ENCODE results near the gene IPPK.

IPPK gene, protein sequence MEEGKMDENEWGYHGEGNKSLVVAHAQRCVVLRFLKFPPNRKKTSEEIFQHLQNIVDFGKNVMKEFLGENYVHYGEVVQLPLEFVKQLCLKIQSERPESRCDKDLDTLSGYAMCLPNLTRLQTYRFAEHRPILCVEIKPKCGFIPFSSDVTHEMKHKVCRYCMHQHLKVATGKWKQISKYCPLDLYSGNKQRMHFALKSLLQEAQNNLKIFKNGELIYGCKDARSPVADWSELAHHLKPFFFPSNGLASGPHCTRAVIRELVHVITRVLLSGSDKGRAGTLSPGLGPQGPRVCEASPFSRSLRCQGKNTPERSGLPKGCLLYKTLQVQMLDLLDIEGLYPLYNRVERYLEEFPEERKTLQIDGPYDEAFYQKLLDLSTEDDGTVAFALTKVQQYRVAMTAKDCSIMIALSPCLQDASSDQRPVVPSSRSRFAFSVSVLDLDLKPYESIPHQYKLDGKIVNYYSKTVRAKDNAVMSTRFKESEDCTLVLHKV
- total RNA-seq: 10.8 to 18.0 (median 13.5) reads per million in 4 donors

- DNase-seq: peak; percentile 95 to 99 (median 98)
Observed at GRCh38 chr9:92669890-92670708, at the start of gene IPPK. IPPK (minus strand) TSS chr9:92670131; CDS start chr9:92669988, 143 bp downstream.

- no peak for DNase-seq
Observed at GRCh38 chr9:92719028-92719647, 49.2 kb upstream of the IPPK start.

- DNase-seq: no peak
Observed at GRCh38 chr9:92718086-92719001, 48.4 kb upstream of the IPPK start.

GRCh38 chr9:92717201-92718085, 47.5 kb upstream of the IPPK start:
- no peak for DNase-seq

GRCh38 chr9:92716557-92716956, 46.6 kb upstream of the IPPK start:
- DNase-seq: peak; percentile 50 to 81 (median 59)

GRCh38 chr9:92715488-92716231, 45.7 kb upstream of the IPPK start:
- DNase-seq: no peak

GRCh38 chr9:92714787-92715487, 45.0 kb upstream of the IPPK start:
- no peak for DNase-seq

GRCh38 chr9:92714016-92714415, 44.1 kb upstream of the IPPK start:
- DNase-seq: no peak

GRCh38 chr9:92713528-92713927, 43.6 kb upstream of the IPPK start:
- no peak for DNase-seq

GRCh38 chr9:92712767-92713166, 42.8 kb upstream of the IPPK start:
- DNase-seq: no peak

DNA sequence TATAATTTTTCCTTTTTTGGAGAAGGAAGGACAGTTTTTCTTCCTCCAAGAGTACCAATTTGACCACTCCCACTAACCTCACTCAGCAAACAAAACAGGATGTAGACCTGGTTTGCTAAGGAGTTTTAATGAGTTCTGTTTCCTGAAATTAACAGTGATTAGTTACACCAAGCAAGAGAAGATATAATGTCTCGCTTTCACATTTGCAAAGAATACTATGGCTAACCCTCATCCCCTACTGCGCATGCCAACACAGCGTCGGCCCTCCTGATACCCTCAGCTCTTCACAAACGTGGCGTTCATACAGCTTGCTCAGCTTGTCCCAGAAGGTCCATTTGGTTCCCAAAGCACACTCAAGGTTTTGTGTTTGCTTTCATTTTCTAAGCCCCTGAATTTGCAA, 41.9 kb upstream of the IPPK start:
- peak in 1 of 5 donors; percentile 64 for DNase-seq

- DNase-seq: no peak
Observed at GRCh38 chr9:92711146-92711545, 41.2 kb upstream of the IPPK start.

DNA sequence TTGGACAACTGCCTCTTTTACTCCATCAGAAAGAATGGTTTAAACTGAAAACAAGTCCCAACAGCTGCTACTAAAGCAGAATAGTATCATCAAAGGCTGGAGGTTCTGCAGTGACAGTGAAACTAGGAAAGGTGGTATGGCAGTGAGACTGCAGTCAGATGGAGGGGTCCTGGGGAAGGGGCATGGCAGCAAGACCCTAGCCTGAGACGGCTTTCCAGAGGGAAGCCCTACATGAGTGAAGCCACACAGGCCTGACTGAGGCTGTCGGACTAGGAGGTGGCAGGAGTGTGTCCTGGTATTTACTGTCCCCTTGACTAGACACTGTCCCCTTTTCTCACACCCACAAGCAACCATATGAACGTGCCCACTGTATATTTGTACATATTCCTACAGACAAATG, 40.4 kb upstream of the IPPK start:
- no peak for DNase-seq

DNA sequence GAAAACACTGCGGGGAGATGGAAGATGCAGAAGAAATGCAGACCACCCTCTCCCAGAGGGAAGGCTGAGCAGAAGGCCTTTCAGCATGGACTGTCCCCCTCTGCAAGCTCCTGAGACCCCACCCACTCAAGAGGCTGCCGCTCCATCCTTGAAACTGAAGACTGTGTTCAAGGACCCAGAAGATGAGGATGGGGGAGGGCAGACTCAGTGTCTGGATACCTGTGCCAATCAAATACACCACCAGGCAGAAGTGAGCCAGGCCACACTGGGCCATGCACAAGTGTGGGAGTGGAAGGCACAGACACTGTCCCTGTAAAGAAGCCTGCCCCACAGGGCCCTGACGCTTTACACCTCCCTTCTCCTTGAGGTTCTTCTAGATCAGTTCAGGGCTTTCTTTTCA, 40.0 kb upstream of the IPPK start:
- DNase-seq: no peak

GRCh38 chr9:92709240-92709639, 39.3 kb upstream of the IPPK start:
- no peak for DNase-seq

- no peak for DNase-seq
Observed at GRCh38 chr9:92707530-92707929, 37.6 kb upstream of the IPPK start.

DNA sequence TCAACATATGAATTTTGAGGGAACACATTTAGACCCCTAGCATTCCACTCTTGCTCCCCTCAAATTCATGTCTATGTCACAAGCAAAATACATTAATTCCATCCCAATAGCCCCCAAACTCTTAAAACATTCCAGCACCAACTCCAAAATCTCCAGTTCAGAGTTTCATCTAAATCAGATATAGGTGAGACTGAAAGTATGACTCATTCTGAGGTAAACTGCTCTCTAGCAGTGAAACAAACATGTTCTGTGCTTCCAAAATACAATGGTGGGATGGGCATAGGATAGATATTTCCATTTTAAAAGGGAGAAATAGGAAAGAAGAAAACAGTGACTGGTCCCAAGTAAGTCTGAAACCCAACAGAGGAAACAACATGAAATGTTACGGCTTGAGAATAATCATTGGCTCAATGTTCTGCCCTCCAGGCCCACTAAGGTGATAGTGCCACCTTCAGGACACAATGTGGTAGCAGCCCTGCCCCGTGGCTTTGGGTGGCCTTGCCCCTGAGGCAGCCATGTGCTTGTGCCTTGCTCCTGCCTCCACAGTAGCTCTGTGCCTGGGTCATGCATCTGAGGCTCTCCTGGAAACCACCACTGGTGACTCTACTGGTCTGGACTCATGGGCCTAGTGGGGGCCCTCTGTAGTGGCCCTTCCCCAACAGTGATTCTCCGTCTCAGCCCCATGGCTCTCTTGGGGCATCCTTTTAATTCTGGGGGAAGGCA, 36.4 kb upstream of the IPPK start:
- peak in 3 of 5 donors; percentile 13 to 50 (median 17) for DNase-seq

DNA sequence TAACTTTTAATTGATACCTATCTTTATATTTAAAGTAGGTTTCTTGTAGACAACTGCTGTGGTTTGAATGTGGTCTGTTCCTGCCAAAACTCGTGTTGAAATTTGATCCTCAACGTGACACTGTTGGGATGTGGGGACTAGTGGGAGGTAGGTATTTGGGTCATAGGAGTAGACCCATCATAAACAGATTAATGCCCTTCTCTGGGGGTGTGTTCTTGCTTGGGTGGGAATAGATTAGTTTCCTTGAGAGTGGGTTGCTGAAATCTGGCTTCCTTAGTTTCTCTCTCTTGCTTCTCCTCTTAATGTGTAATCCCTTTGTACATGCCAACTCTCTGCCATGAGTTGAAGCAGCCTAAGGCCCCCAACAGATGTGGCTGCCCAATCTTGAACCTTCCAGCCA, 34.6 kb upstream of the IPPK start:
- no peak for DNase-seq

DNA sequence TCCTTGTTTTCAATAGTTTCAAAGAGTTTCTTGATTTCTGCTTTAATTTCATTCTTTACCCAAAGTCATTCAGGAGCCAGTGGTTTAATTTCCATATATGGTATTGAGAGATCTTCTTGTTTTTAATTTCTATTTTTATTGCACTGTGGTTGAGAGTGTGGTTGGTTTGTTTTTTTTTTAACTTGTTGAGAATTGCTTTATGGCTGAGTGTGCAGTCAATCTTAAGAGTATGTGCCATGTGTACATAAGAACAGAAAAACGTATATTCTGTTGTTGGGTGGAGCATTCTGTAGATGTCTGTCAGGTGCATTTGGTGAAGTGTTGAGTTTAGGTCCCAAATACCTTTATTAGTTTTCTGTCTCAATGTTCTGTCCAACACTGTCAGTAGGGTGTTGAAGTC, 26.7 kb upstream of the IPPK start:
- DNase-seq: no peak
